Measurements from ENCODE around the gene XIRP2.
A peak's percentile ranks its signal among the peaks of the same experiment; 100 is the strongest.

XIRP2 gene

GRCh38 chr2:167140767-167141166 lies 252.5 kb downstream of the XIRP2 start:
- no peak for DNase-seq

GRCh38 chr2:167142554-167142953 lies 254.3 kb downstream of the XIRP2 start:
- DNase-seq, result no peak

- no peak for DNase-seq
These were observed 256.1 kb downstream of the XIRP2 start for GRCh38 chr2:167144179-167144898.

- no peak for DNase-seq
These were observed 259.1 kb downstream of the XIRP2 start for GRCh38 chr2:167147271-167147941.

GRCh38 chr2:167151894-167152293 lies 263.6 kb downstream of the XIRP2 start:
- no peak for DNase-seq

GRCh38 chr2:167157523-167157922 lies 269.2 kb downstream of the XIRP2 start:
- DNase-seq, result no peak

GRCh38 chr2:167177196-167177595 lies 288.9 kb downstream of the XIRP2 start:
- DNase-seq, result no peak

- no peak for DNase-seq
These were observed 292.9 kb downstream of the XIRP2 start for GRCh38 chr2:167181134-167181533.

GRCh38 chr2:167181688-167182087 lies 293.4 kb downstream of the XIRP2 start:
- no peak for DNase-seq

- no peak for DNase-seq
These were observed 294.1 kb downstream of the XIRP2 start for GRCh38 chr2:167182403-167182802.

GRCh38 chr2:167183931-167184330 lies 295.7 kb downstream of the XIRP2 start:
- DNase-seq, result no peak

GRCh38 chr2:167186465-167186864 lies 298.2 kb downstream of the XIRP2 start:
- DNase-seq, result no peak

- no peak for DNase-seq
These were observed 298.9 kb downstream of the XIRP2 start for GRCh38 chr2:167187049-167187727.

GRCh38 chr2:167187978-167188967 lies 300.0 kb downstream of the XIRP2 start:
- DNase-seq, result no peak

- no peak for DNase-seq
These were observed 301.8 kb downstream of the XIRP2 start for GRCh38 chr2:167190053-167190452.

GRCh38 chr2:167191588-167191987 lies 303.3 kb downstream of the XIRP2 start:
- no peak for DNase-seq

- DNase-seq, result no peak
These were observed 304.6 kb downstream of the XIRP2 start for GRCh38 chr2:167192833-167193232.

- peak; percentile 61 for DNase-seq
These were observed 308.4 kb downstream of the XIRP2 start for GRCh38 chr2:167196461-167197252.

GRCh38 chr2:167198009-167198408 lies 309.7 kb downstream of the XIRP2 start:
- DNase-seq, result no peak

- DNase-seq, result peak; percentile 12
These were observed 310.3 kb downstream of the XIRP2 start for GRCh38 chr2:167198576-167198975.

GRCh38 chr2:167200019-167200418 lies 311.7 kb downstream of the XIRP2 start:
- no peak for DNase-seq

GRCh38 chr2:167209784-167210183 lies 321.5 kb downstream of the XIRP2 start:
- no peak for DNase-seq

All from suppressor macrophage treated with lipopolysaccharide for 4 hours (primary cell).